ENCODE measurements around the gene PSORS1C2. TPM values are rescaled to one million over a fixed set of nuclear protein-coding genes. Genes with fewer than 3 reads are reported as not detected.

The PSORS1C2 gene
- total and polyA plus RNA-seq, 4 experiments from 2014 or later: not detected

- intact Hi-C loops (cut with micrococcal nuclease): loop anchor here (1.0 kb wide), 1 partner anchor 22 kb away; the partner anchor contains the start of gene TCF19
- peaks cover 0 to 1% (median 0%) of the 10 kb centered on the region in 8 donors for H3K9me3 Mint-ChIP-seq
- no peak for DNase-seq
- H3K36me3 Mint-ChIP-seq: no peaks in the 10 kb centered on the region
- H3K9me3 ChIP-seq (ENCODE audit: control insufficient read depth in 1 of 2, low read length in 2 of 2): no peaks in the 10 kb centered on the region
- peak overlapping the region in 1 of 2 donors; percentile 22 for H3K4me3 ChIP-seq (ENCODE audit: low read length in 2 of 2)
- H3K27ac Mint-ChIP-seq: no peak overlapping the region
- H3K27ac ChIP-seq (ENCODE audit: low read depth, low read length): peak overlapping the region; percentile 43
- no peaks in the 10 kb centered on the region for H3K36me3 ChIP-seq (ENCODE audit: insufficient read depth, low read length)
- no peaks in the 10 kb centered on the region for H3K27me3 ChIP-seq (ENCODE audit: insufficient read depth, low read length)
- H3K4me3 Mint-ChIP-seq: peak overlapping the region in 5 of 8 donors; percentile 84 to 89 (median 85)
- no peaks in the 10 kb centered on the region for H3K27me3 Mint-ChIP-seq
- ChIA-PET CTCF (ENCODE audit: partially characterized antibody) (interaction anchor here (0.7 to 1.6 kb wide), 4 partner anchors 14 to 100 kb away, joined by 3 to 6 read pairs (median 5); no protein-coding TSS in a partner anchor), POLR2A (ENCODE audit: partially characterized antibody) (interaction anchor here (1.8 to 2.0 kb wide), 2 partner anchors 17 to 220 kb away, joined by 5 to 16 read pairs; no protein-coding TSS in a partner anchor)
- peaks cover 11% of the 10 kb centered on the region for H3K4me1 ChIP-seq (ENCODE audit: insufficient read depth, low read length)
- H3K4me1 Mint-ChIP-seq: peaks cover 11 to 27% (median 16%) of the 10 kb centered on the region in 4 donors
Observed at GRCh38 chr6:31179896-31180295, 41.0 kb upstream of the PSORS1C2 start.

- Histone ChIP-seq H3K27ac (ENCODE audit: low read depth, low read length) (no peak overlapping the region), H3K36me3 (ENCODE audit: insufficient read depth, low read length) (no peaks in the 10 kb centered on the region), H3K27me3 (ENCODE audit: insufficient read depth, low read length) (no peaks in the 10 kb centered on the region), H3K9me3 (ENCODE audit: control insufficient read depth in 1 of 2, low read length in 2 of 2) (no peaks in the 10 kb centered on the region), H3K4me1 (ENCODE audit: insufficient read depth, low read length) (peaks cover 11% of the 10 kb centered on the region), H3K4me3 (ENCODE audit: low read length in 2 of 2) (no peak overlapping the region)
- no peak for DNase-seq
- ChIA-PET POLR2A (ENCODE audit: partially characterized antibody) (no interaction called here), CTCF (ENCODE audit: partially characterized antibody) (no interaction called here)
- Mint-ChIP-seq H3K27me3 (no peaks in the 10 kb centered on the region), H3K36me3 (no peaks in the 10 kb centered on the region), H3K9me3 (peaks cover 0 to 1% (median 0%) of the 10 kb centered on the region in 8 donors), H3K27ac (peak overlapping the region in 3 of 7 donors; percentile 29 to 92 (median 31)), H3K4me3 (peak overlapping the region in 2 of 8 donors; percentile 0 to 44), H3K4me1 (peaks cover 11 to 27% (median 16%) of the 10 kb centered on the region in 4 donors)
- intact Hi-C loops (cut with micrococcal nuclease): no loop called here
Observed at GRCh38 chr6:31179042-31179386, 40.1 kb upstream of the PSORS1C2 start.

- H3K4me1 Mint-ChIP-seq: peaks cover 11 to 27% (median 16%) of the 10 kb centered on the region in 4 donors
- H3K27ac Mint-ChIP-seq: peak overlapping the region in 6 of 7 donors; percentile 15 to 54 (median 38)
- no peaks in the 10 kb centered on the region for H3K27me3 Mint-ChIP-seq
Observed at GRCh38 chr6:31178143-31179041, 39.5 kb upstream of the PSORS1C2 start.

DNA sequence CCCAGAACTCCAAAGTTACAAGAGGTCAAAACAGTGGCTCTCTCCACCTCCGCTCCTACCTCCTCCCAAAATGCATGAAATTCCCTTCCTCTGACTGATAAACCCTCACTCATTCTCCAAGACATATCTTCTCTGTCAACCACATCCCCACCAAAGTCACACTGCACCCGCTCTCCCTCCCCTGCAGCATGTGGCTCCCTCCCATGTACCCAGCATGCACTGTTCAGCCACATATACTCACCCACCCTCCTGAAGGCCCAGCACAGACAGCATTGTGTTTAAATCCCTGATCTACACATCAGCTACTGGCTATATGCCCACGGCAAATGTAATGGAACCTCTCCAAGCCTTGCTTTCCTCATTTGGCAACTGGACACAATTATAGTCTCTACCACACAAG is 37.1 kb upstream of the PSORS1C2 start:
- peaks cover 11 to 27% (median 16%) of the 10 kb centered on the region in 4 donors for H3K4me1 Mint-ChIP-seq
- Histone ChIP-seq H3K27me3 (ENCODE audit: insufficient read depth, low read length) (no peaks in the 10 kb centered on the region), H3K9me3 (ENCODE audit: control insufficient read depth in 1 of 2, low read length in 2 of 2) (no peaks in the 10 kb centered on the region), H3K36me3 (ENCODE audit: insufficient read depth, low read length) (no peaks in the 10 kb centered on the region), H3K4me3 (ENCODE audit: low read length in 2 of 2) (no peak overlapping the region), H3K27ac (ENCODE audit: low read depth, low read length) (no peak overlapping the region), H3K4me1 (ENCODE audit: insufficient read depth, low read length) (peaks cover 11% of the 10 kb centered on the region)
- H3K9me3 Mint-ChIP-seq: peaks cover 0 to 4% (median 0%) of the 10 kb centered on the region in 8 donors
- H3K36me3 Mint-ChIP-seq: no peaks in the 10 kb centered on the region
- no peaks in the 10 kb centered on the region for H3K27me3 Mint-ChIP-seq
- H3K27ac Mint-ChIP-seq: peak overlapping the region in 1 of 7 donors; percentile 54
- ChIA-PET CTCF (ENCODE audit: partially characterized antibody) (interaction anchor here (0.9 kb wide), 1 partner anchor 8 kb away, joined by 3 read pairs; no protein-coding TSS in a partner anchor), POLR2A (ENCODE audit: partially characterized antibody) (no interaction called here)
- DNase-seq: no peak
- no peak overlapping the region for H3K4me3 Mint-ChIP-seq
- intact Hi-C loops (cut with micrococcal nuclease): no loop called here

More at GRCh38 chr6:31178143-31179041, 39.5 kb upstream of the PSORS1C2 start:
- no peak overlapping the region for H3K4me3 ChIP-seq (ENCODE audit: low read length in 2 of 2)
- no peaks in the 10 kb centered on the region for H3K36me3 ChIP-seq (ENCODE audit: insufficient read depth, low read length)
- Mint-ChIP-seq H3K36me3 (no peaks in the 10 kb centered on the region), H3K4me3 (peak overlapping the region in 4 of 8 donors; percentile 10 to 44 (median 24)), H3K9me3 (peaks cover 0 to 4% (median 0%) of the 10 kb centered on the region in 8 donors)
- no peak overlapping the region for H3K27ac ChIP-seq (ENCODE audit: low read depth, low read length)
- ChIA-PET CTCF (ENCODE audit: partially characterized antibody) (interaction anchor here (0.6 kb wide), 1 partner anchor 263 kb away, joined by 5 read pairs; no protein-coding TSS in a partner anchor), POLR2A (ENCODE audit: partially characterized antibody) (no interaction called here)
- H3K9me3 ChIP-seq (ENCODE audit: control insufficient read depth in 1 of 2, low read length in 2 of 2): no peaks in the 10 kb centered on the region
- peaks cover 11% of the 10 kb centered on the region for H3K4me1 ChIP-seq (ENCODE audit: insufficient read depth, low read length)
- no peak for DNase-seq
- H3K27me3 ChIP-seq (ENCODE audit: insufficient read depth, low read length): no peaks in the 10 kb centered on the region
- intact Hi-C loops (cut with micrococcal nuclease): no loop called here

DNA sequence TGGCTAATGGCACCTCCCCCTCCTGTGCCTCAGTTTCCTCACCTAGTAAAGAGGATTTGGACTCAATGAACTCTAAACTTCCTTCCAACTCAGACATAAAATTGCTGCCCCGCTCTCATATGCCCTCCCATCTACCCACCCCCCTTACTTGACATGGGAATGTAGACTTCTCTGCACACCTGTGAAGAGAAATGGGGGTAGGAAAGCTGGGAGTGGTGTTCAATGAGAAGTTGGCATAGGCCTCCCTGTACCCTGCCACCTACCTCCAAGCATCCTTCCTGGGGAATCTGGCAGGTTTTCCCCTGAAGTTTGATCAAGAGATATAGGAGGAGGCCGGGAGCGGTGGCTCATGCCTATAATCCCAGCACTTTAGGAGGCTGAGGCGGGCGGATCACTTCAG is 35.5 kb upstream of the PSORS1C2 start:
- Mint-ChIP-seq H3K4me1 (peaks cover 11 to 20% (median 16%) of the 10 kb centered on the region in 4 donors), H3K4me3 (no peak overlapping the region), H3K36me3 (no peaks in the 10 kb centered on the region), H3K27me3 (no peaks in the 10 kb centered on the region), H3K9me3 (peaks cover 0 to 4% (median 0%) of the 10 kb centered on the region in 8 donors), H3K27ac (no peak overlapping the region)
- ChIA-PET POLR2A (ENCODE audit: partially characterized antibody) (no interaction called here), CTCF (ENCODE audit: partially characterized antibody) (no interaction called here)
- Histone ChIP-seq H3K27me3 (ENCODE audit: insufficient read depth, low read length) (no peaks in the 10 kb centered on the region), H3K4me1 (ENCODE audit: insufficient read depth, low read length) (peaks cover 11% of the 10 kb centered on the region), H3K9me3 (ENCODE audit: control insufficient read depth in 1 of 2, low read length in 2 of 2) (no peaks in the 10 kb centered on the region), H3K27ac (ENCODE audit: low read depth, low read length) (no peak overlapping the region), H3K4me3 (ENCODE audit: low read length in 2 of 2) (no peak overlapping the region), H3K36me3 (ENCODE audit: insufficient read depth, low read length) (no peaks in the 10 kb centered on the region)
- intact Hi-C loops (cut with micrococcal nuclease): no loop called here
- no peak for DNase-seq

GRCh38 chr6:31173406-31173805 is 34.5 kb upstream of the PSORS1C2 start:
- Histone ChIP-seq H3K36me3 (ENCODE audit: insufficient read depth, low read length) (no peaks in the 10 kb centered on the region), H3K27ac (ENCODE audit: low read depth, low read length) (no peak overlapping the region), H3K4me3 (ENCODE audit: low read length in 2 of 2) (no peak overlapping the region), H3K27me3 (ENCODE audit: insufficient read depth, low read length) (no peaks in the 10 kb centered on the region), H3K9me3 (ENCODE audit: control insufficient read depth in 1 of 2, low read length in 2 of 2) (no peaks in the 10 kb centered on the region), H3K4me1 (ENCODE audit: insufficient read depth, low read length) (peaks cover 5% of the 10 kb centered on the region)
- H3K4me1 Mint-ChIP-seq: peaks cover 5 to 10% (median 7%) of the 10 kb centered on the region in 4 donors
- peaks cover 0 to 3% (median 0%) of the 10 kb centered on the region in 8 donors for H3K9me3 Mint-ChIP-seq
- ChIA-PET POLR2A (ENCODE audit: partially characterized antibody) (no interaction called here), CTCF (ENCODE audit: partially characterized antibody) (no interaction called here)
- intact Hi-C loops (cut with micrococcal nuclease): no loop called here
- no peaks in the 10 kb centered on the region for H3K36me3 Mint-ChIP-seq
- H3K4me3 Mint-ChIP-seq: no peak overlapping the region
- H3K27me3 Mint-ChIP-seq: no peaks in the 10 kb centered on the region
- peak overlapping the region in 1 of 7 donors; percentile 31 for H3K27ac Mint-ChIP-seq
- no peak for DNase-seq

- peaks cover under 1 to 6% (median 2%) of the 10 kb centered on the region in 4 donors for H3K4me1 Mint-ChIP-seq
- Histone ChIP-seq H3K36me3 (ENCODE audit: insufficient read depth, low read length) (no peaks in the 10 kb centered on the region), H3K4me1 (ENCODE audit: insufficient read depth, low read length) (peaks cover under 1% of the 10 kb centered on the region), H3K27me3 (ENCODE audit: insufficient read depth, low read length) (no peaks in the 10 kb centered on the region), H3K9me3 (ENCODE audit: control insufficient read depth in 1 of 2, low read length in 2 of 2) (no peaks in the 10 kb centered on the region), H3K4me3 (ENCODE audit: low read length in 2 of 2) (no peak overlapping the region), H3K27ac (ENCODE audit: low read depth, low read length) (no peak overlapping the region)
- POLR2A ChIA-PET (ENCODE audit: partially characterized antibody): no interaction called here
- H3K27me3 Mint-ChIP-seq: no peaks in the 10 kb centered on the region
- peak overlapping the region in 1 of 7 donors; percentile 10 for H3K27ac Mint-ChIP-seq
- CTCF ChIA-PET (ENCODE audit: partially characterized antibody): no interaction called here
- H3K36me3 Mint-ChIP-seq: no peaks in the 10 kb centered on the region
- no peak overlapping the region for H3K4me3 Mint-ChIP-seq
- no peak for DNase-seq
- intact Hi-C loops (cut with micrococcal nuclease): no loop called here
- H3K9me3 Mint-ChIP-seq: peaks cover 0 to 3% (median 0%) of the 10 kb centered on the region in 8 donors
Observed at GRCh38 chr6:31172973-31173384, 34.1 kb upstream of the PSORS1C2 start.

Measured in CD4-positive, alpha-beta memory T cell (primary cell).